ENCODE results near the gene ARHGEF6.

DNA sequence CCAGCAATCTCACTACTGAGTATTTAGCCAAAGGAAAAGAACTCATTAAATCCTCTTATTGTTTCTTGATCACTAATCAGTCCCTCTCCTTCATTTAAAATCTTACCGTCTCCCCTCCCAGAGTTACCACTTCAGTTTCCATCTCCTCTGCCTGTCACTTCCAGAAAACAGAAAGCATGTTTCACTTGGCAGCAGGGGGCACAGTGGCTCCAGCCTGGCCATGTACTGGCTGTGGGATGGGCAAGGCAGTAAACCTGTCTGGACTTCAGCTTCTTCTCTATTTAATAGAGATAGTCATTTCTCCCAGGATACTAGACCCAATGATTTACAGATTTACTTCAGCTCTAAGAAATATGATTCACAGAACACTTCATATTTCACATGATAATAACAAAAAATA is 69.6 kb downstream of the ARHGEF6 start:
- TF ChIP-seq TAF1 (IDR thresholded peaks at IDR 0.05; ENCODE audit: low read depth) = no peak
- no peak for TF ChIP-seq RAD21 (conservative IDR thresholded peaks at IDR 0.05)
- TF ChIP-seq, protein P1, sequence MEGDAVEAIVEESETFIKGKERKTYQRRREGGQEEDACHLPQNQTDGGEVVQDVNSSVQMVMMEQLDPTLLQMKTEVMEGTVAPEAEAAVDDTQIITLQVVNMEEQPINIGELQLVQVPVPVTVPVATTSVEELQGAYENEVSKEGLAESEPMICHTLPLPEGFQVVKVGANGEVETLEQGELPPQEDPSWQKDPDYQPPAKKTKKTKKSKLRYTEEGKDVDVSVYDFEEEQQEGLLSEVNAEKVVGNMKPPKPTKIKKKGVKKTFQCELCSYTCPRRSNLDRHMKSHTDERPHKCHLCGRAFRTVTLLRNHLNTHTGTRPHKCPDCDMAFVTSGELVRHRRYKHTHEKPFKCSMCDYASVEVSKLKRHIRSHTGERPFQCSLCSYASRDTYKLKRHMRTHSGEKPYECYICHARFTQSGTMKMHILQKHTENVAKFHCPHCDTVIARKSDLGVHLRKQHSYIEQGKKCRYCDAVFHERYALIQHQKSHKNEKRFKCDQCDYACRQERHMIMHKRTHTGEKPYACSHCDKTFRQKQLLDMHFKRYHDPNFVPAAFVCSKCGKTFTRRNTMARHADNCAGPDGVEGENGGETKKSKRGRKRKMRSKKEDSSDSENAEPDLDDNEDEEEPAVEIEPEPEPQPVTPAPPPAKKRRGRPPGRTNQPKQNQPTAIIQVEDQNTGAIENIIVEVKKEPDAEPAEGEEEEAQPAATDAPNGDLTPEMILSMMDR (IDR thresholded peaks at IDR 0.05; ENCODE audit: poor library complexity, severe bottlenecking) = no peak
